Endometrium (tissue), 2 donors: ENCODE results near the gene TP53TG5.

Experiments used
- FAIRE-seq: peaks from 2 replicates; lab custom pipeline; 2012; peaks lifted over from hg19 to GRCh38; lab: Jason Lieb, UNC
- donor health status: control.
- donor health status: control.

Gene TP53TG5

DNA sequence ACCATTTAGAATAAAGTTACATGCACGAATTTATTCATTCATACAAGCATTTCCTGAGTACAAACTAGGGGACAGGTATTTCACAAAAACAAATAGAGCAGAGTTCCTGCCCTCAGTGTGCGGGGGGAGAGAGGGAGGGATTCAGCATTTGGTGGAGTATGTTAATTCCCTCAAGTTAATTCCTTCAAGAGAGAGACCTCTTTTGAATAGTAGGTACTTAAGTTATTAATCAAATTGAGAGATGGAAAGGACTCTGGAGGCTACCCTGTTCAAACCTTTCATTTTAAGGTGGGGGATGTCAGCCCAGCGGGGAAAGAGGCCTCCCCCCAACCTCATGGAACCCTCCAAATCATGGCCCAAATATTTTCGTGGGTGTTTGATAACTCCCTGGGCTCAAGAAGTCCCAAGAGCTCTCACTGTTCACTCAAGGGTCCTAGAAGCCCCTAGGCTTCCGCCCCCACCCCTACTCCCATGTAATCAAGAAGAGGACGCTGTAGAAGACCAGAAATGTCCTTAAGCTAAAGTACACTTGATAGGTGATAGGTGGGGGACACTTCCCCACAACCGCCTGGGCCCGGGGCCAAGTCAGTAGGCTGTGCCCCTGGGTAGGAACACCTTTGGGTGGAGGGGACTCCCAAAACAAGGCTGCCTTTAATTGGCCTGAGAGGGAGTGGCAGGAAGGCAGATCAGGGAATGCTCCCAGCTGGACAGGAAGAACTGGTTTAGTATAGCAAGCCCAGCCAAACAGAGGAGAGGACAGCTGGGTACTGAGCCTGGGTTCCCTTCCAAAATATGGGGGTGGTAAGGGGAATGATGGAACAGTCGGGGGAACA, 32.8 kb downstream of the TP53TG5 start:
- no peak for FAIRE-seq

DNA sequence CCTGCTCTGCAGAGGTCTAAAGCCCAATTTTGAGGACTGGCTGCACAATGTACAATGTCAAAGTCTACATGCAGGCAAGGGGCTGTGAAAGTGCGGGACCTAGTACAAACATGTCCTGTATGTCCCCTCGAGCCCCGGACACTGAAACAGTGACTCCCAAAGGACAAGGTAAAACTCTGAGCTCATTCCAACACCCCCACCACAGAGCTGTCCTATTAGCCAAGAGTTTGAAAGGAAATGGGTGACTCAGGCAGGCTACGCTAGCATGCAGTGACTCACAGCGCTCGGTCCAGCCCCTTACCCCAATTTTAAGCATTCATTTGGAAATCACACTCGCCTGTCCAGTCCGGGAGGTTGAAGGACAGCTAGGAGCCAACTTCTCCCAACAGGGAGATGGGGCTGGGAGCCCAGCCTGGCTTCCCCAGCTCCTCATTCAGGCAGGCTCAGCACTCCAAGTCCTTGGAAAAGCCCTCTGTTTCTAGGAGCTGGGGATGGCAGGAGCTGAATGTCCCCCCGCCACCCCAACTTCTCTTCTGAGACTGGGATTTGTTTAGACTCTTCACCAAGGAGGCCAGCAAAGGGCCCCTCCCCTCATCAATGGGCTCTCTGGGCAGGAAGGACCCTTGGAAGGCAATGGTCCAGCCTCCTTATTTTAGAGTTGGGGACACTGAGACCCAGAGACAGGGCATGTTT, 33.8 kb downstream of the TP53TG5 start:
- FAIRE-seq = no peak

DNA sequence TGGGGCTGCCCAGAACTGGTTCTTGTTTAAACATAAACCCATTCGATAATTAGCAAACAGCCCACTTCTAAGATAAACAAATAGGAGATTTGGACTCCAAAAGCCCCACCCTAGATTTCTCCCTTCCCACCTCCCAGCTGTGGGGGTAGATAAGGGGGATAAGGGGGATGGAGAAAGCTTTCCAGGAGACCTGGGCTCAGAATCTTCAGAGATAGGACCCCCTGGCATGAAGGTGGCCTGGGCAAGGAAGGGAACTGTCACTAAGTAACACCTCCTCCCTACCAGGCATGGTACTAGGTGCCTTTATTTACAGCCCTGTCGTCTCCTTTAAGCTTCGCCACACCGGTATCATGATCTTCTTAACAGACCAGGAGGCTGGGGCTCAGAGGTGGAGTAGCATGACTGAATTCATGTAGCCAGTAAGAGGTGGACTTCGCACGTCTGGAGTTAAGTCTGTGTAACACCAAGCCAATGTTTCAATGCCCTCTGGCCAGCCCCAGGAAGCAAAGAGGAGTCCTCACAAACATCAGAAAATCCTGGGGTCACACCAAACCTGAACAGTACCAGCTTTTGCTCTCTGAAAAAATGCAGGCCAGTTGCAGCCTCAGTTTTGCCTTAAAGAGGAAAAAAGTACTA, 34.5 kb downstream of the TP53TG5 start:
- no peak for FAIRE-seq

DNA sequence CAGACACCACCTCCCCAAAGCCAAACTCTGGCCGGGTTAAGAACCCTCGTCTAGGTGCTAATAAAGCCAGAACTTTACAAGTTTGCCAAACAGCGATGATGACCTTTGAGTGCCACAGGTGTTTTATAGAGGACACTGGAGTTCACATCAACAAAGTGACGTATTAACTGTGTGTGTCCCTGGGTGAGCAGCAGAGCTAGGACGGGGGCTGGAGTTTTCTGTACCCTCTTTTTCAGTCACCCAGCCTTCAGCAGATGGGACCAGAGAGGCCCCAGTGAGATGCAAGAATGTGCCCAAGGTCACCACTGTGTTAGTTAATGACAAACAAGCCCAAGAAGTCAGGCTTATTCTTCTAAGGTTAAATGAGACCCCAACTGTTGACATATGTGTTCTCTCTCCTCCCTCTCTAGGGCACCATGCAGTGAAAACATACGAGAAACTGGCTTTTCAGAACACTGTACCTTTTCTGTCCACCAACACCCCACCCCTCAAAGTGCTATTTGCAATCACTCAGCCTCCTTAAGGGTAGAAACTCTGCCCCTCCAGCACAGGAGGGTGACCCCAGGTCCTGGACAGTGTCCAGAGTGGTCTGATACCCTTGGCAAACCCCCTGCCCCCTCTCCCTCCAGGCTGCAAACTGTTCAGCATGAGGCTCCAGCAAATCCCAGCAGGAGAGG, 35.1 kb downstream of the TP53TG5 start:
- FAIRE-seq = no peak

DNA sequence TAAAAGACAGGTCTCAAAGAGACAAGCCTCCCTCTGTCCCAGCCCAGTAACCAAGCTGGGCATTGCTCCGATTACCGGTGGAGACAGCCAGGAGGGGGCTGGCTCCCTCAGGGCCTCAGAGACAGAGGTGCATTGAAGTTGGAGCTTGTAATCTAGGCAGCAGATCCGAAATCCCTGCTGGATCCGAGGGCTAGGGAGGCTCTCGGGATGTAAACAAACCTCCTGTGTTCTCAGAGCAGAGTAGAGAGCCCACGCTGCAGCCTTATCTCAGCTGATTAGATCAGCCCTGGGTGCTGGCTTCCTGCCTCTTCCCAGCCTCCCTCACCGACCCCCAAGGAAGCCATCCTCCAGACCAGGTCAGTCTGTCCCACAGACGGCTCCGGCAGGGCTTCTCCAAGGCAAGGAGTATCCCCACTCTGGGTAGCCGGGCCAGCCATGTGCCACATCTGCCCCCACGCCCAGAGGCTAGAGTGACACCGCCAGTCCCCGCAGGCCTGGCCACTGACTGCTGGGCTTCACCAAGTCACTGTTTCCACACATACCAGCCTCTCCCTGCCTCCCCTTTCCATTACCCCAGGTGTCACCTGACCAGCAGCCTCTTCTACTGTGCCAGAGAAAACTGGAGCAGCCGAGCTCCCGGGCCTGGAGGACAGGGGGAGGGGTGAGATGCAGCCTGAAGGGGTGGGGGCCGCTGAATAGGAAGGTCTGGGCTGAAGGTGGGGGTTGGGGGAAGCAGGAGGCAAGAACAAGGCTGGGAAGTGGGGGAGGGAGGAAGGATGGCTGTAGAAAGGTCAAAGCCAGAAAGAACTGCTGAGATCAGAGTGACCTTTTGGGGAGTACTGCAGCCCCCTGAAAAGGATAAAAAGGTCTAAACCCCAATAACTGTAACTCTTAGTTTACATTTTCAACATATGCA, 35.9 kb downstream of the TP53TG5 start:
- no peak for FAIRE-seq

DNA sequence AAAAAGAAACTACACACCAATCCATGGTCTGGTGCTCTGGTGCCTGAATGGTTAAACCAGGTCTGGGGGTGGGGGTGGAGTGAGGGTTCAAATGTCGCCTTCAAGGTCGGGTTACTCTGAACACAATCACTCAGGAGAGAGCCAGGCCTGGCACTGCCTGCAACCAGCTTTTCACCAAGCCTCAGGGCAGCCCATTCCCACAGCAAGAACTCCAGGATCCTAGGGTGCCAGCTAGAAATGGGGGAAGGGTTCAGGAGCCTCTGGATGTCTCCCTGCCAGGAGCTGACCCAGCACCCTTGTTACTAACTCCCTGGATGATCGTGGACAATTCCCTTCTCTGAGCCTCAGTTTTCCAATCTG, 36.6 kb downstream of the TP53TG5 start:
- no peak for FAIRE-seq

DNA sequence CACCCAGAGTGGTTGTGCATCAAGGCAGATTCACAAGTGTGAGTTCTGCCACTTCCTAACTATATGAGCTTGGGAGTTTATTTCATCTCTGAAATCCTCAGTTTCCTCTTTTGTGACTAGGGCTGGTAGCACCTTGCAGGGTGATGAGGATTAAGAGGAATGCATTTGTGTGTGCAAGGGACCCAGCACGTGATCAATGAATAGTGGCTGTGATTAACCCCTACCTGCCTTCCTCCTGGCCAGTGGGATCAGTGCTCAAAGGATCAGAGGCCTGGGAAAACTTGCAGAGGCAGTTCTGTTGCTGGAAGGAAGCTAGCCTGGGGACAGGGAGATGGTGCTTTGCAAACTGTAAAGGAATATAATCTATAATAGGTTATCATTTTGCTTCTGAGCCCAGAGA, 37.2 kb downstream of the TP53TG5 start:
- FAIRE-seq = no peak

DNA sequence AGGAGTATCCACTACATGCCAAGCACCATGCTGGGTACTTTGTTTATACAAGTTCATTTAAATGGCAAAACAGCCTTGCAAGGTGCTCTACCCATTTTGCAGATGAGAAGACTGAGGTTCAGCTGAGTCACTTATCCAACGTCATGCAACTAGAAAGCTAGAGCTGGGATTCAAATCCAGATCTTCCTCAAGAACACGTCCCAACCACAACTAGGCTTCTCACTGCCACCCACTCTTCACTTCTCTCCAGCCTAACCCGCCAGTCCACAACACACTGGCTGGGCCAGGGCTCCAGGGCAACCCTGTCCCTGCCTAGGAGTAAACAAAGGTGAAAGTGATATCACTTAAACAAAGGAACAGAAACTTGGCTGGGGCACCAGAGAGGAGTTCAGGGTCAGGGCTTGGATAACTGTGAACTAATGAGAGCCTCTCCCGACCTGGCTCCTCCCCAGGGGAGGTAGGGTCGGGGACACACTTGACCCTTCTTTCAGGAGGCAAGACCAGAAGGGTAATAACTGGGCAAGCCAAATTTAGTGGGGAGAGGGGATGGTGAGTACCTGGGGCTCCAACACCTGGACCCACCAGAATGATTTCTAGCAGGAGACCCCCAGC, 37.8 kb downstream of the TP53TG5 start:
- FAIRE-seq = no peak

DNA sequence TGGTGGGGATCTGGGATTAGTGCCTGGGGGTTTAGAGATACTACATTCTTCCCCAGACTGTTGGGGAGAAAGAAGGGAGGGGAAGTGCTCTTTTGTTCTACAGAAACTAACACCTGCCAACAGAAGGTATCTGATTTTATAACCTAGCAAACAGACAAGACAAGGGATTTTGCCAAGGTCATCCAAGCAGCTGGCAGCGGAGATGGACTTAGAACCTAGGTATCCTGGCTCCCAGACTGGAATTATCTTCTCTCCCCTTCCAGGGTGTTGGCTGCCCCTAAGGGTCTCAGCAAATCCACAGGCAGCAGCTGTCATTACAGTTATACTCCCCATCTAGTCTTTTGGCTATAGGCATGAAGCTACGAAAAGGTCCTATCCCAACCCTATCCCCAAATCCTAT, 38.3 kb downstream of the TP53TG5 start:
- no peak for FAIRE-seq

DNA sequence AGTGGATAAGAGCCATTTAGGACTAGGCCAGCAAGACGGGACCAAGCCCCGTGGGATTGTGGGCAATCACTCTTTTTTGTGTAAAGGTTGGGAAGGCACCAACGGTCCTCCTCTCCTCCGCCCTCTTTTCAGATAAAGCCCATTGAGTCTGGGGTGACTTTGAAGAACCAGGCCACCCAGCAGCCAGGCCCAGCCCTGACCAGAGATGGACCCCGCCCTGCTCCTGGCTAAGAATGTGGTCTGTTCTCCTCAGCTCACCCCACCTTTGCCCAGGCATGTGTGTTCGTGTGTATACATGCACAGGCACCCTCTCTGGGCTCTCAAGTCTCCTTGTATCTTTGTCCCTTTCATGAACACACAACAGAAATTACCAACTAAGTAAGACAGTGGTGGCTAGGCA, 39.0 kb downstream of the TP53TG5 start:
- no peak for FAIRE-seq

DNA sequence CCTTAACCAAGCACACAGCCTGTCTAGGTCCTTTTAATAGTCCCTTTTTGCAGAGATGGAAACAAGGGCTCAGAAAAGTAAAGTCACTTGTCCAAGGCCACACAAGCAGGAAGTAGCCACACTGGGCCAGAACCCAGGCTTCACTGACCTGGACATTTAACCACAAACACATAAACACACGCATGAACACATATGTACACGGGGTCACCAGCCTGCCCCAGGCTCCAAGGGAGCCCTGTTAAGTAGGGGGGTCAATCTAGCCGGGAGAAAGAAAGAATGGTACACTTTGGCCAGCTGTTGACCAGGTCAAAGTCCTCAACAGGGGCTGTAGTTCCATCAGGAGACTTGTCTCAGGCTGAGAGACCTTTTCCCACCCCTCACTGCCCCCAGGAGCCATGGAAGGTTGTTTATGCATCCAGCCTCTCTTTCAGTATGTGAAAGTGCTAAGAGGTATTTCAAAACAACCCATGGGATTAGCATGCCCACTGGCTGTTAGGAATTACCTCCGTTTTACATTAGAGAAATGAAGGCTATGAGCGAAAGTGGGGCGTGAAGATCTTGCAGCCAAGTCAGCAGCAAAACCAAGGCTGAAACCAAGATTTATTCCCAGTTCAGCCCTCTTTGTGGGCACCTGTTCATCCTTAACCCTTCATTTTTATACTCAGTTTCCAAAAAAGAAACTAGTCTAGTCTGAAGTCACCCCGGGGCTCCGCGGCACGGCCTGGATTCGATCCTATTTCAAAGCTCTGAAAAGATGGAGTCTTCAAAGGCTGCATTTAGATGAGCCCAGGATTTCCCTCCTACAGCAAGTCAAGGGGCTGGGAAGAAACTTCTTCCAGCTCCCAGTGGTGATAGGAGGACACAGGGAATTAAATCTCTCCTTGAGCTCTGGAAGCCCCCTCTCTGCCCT, 39.7 kb downstream of the TP53TG5 start:
- FAIRE-seq = no peak

DNA sequence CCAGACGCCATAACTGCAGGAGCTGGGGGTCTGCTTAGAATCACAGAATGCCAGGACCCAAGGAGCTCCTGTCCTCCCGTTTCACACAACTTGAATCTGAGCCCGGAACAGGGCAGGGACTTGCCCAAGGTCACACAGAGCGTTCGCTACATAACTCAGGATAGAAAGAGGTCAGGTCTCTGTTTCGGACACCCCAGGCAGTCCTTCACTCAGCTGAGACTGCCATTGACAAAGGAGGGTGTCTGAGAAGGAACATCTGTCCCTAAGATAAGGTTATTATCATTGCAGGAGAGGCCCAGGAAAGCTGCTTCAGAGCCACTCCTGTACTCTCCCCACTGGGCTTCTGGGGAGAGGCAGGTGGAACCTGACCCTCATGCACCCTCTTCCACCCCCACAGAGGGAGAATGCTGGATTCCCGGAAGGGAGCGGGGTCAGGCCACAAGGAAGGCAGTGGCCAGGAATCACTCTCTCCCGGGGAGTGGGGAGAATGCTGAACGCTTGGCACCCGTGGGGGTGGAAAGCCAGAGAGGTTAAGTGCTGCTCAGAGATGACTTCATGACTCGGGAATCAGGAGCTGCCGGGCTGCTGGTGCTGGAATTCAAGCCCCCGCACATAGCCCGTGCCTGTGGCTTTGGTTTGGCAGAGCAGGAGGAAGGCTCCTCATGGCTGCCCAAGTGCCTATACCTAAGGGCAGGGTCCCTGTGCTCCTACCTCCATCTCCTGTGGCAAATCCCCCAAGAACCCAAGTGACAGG, 40.6 kb downstream of the TP53TG5 start:
- FAIRE-seq = no peak

DNA sequence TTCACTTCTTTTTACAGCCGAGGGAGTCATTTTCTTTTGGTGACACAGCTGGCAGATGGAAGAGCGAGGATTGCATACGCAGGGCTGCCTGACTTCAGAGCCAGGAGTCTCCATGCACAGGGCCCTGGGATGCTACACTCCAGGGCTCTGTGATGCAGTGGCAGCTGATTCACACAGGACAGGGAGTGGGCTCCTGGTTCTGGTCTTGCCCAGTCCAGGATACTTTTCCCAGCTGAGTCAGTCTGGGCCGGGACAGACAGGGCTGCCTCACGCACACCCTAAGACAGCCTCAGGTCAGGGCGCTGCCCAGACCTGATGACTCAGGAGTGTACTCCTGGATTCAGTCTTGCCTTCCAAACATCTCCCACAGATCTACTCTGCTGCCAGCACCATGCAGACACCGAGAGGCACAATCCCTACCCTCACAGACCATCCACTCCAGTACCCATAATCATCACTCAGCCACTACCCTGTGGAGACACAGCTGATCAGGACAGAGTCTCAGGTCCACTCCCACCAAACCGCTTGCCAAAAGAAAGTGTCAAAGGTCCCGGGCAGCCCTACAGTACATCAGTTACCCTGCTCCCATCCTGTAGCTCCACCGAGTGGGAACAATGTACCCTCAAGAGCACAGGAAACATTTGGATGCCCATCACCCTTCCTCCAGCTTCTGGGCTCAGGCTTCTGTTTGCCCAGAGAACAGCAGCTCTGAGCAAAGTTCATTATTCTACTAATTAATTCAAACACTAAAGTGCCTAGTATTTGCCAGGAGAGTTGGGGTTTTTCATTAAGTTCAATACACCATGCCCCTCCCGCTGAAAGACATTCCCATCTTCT, 41.4 kb downstream of the TP53TG5 start:
- no peak for FAIRE-seq

DNA sequence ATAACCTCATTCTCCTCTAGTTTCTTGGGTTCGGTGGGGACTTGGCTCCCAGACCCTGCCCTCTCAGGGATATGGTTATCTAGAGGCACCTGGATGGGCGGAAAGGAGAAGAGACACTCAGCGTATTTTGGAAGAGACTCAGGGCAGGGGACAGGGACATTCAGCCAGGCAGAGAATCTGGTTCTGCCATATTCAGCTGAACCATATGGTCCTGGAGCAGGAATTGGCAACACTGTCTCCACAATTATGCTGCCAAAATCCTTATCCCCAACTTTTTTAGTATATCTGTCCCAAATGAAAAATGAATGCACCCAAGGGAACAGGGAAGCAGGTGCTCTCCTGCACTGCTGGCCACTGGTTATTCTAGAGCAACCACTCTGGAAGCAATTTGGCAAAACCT, 47.6 kb downstream of the TP53TG5 start:
- FAIRE-seq = no peak

DNA sequence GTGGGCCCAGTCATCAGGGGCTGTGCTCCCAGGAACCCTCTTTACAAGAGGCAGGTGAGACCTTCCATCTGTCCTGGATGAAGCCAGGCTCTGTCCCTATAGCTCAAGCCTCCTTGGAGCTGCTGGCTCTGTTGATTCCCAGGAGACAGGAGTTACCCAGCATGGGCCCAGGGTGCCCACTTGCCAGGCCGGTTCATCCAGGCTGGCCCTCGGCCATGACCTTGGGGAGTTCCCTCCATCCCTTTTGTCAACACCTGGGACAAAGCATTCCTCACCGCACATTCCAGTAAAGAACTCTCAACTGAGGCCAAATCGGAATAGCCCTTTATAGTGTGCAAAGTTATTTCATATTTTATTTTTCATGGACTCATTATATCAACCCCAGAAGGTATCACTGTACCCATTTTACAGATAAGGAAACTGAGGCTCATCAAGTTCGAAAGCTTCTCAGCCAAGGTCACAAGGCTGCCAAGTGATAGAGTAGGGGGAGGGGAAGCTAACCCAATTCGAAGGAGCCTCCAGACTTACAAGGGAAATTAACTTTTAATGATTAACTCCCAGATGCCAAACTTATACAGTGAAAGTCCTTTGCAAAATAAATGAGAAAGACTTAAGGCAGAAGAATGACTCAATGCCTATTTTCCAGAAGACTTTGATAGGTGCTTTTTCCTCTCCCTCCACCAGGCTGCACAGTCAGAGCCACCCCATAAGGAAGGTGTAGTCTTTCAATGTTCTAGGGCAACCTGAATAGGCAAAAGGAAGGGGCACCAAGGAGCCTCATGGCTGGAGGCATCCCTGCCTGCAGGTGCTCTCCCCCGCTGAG, 48.4 kb downstream of the TP53TG5 start:
- FAIRE-seq = no peak

DNA sequence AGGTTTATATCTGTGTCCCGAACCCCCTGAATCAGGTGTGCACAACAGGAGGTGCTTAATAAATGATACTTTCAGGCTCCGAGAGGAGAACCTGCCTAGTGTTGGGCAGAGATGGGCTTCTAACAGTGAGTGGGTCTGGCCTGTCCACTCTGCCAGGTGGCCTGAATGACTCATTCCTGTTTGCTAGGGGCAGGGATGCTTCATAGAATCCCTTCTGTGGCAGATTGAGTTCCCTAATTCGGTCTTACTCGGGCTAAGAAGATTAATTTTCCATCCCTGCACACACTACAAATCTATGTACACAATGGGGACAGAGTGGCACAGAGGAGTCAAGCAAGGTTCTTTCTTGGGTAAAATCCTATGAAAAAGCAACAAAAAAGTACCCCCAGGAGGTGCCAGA, 49.7 kb downstream of the TP53TG5 start:
- no peak for FAIRE-seq

DNA sequence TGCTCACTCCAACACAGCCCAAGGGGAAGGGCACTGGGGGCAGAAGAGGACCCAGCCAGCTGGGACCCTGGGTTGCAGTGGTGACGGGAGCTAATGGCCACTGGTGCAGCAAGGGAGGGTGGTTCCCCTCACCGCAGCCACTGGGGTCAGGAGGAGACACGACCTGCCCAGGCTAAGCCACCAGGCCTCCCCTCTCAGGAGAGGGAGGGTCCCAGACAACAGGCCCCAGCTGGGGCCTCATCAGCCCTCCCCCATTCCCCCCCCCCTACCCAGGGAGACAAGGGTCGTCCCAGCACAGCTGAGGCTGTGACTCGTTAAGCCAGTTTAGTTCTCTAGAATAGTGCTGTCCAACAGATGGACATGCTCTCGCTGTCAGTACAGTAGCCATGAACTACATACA, 52.8 kb downstream of the TP53TG5 start:
- no peak for FAIRE-seq

DNA sequence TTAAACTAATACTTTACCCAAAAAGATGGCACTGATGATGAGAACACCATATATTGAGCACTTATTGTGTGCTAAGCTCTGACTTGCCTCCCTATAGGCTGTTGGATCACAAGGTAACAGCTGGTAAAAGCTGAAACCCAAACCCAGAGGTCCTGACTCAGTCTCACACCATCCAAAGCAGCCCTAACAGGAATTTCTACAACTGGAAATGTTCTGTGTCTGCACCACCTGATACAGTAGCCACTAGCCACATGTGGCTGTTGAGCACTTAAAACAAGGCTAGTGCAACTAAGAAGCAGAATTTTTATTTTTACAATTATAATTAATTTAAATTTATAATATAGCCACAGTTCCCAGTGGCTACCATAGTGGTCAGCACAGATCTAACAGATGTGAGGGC, 54.4 kb downstream of the TP53TG5 start:
- FAIRE-seq = no peak
